Peyer's patch (tissue), 4 donors: ENCODE data around the gene TSPAN33.

Source experiments
- POLR2A ChIP-seq, 2 donors: fragments of 450-650 bp; IDR thresholded peaks; one replicate each; pipeline ENCODE4 v1.5.1; 2017; ENCODE audit warnings: antibody characterized with exemption in 2 of 2, mild to moderate bottlenecking in 2 of 2, moderate library complexity in 2 of 2
- TF ChIP-seq, protein P1 (sequence below), 6 experiments: fragments of 450-650 bp in 4 of 6; fragments of 200-600 bp in 2 of 6; sonication (generic) in 1 of 6; IDR thresholded peaks; one replicate each; pipeline ENCODE4 v1.5.1; 2017 to 2019; ENCODE audit warnings: antibody characterized with exemption in 6 of 6, mild to moderate bottlenecking in 3 of 6, moderate library complexity in 1 of 6

DNA sequence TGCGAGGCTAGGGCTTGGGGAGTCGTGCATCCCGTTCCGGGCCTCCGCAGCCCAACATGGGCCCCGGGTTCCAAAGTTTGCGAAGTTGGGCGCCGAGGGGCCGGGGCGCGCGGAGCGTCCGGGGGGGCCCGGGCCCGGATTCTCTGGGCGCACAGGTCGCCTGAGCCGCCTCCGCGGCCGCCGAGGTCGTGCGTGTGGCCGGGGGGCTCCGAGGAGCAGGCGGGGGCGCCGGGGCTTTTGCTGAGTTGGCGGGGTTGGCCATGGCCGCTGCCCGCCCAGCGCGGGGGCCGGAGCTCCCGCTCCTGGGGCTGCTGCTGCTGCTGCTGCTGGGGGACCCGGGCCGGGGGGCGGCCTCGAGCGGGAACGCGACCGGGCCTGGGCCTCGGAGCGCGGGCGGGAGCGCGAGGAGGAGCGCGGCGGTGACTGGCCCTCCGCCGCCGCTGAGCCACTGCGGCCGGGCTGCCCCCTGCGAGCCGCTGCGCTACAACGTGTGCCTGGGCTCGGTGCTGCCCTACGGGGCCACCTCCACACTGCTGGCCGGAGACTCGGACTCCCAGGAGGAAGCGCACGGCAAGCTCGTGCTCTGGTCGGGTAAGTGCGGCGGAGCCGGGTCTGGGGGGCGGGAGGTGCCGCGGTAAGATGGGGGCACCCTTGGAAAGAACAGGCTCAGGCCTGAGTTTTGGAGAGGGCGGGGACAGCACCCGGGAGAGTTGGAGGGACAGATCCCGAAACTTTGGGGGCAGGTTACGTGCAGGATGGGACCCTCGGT, 44.6 kb downstream of the TSPAN33 start:
- TF ChIP-seq, protein P1, sequence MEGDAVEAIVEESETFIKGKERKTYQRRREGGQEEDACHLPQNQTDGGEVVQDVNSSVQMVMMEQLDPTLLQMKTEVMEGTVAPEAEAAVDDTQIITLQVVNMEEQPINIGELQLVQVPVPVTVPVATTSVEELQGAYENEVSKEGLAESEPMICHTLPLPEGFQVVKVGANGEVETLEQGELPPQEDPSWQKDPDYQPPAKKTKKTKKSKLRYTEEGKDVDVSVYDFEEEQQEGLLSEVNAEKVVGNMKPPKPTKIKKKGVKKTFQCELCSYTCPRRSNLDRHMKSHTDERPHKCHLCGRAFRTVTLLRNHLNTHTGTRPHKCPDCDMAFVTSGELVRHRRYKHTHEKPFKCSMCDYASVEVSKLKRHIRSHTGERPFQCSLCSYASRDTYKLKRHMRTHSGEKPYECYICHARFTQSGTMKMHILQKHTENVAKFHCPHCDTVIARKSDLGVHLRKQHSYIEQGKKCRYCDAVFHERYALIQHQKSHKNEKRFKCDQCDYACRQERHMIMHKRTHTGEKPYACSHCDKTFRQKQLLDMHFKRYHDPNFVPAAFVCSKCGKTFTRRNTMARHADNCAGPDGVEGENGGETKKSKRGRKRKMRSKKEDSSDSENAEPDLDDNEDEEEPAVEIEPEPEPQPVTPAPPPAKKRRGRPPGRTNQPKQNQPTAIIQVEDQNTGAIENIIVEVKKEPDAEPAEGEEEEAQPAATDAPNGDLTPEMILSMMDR (IDR thresholded peaks at IDR 0.05): no peak
- no peak for TF ChIP-seq POLR2A (IDR thresholded peaks at IDR 0.05)
